Keratinocyte (primary cell): ENCODE results near the gene PSD. TPM values are rescaled to one million over a fixed set of nuclear protein-coding genes. Genes with fewer than 3 reads are reported as not detected.

Experiments used
- DNase-seq: peaks from one replicate; pipeline ENCODE4 v3.0.0-alpha.2; 2011; ENCODE audit warnings: low read depth, missing footprints, low spot score
- FAIRE-seq: peaks from 2 replicates; lab custom pipeline; 2011; peaks lifted over from hg19 to GRCh38; lab: Jason Lieb, UNC
- H2AFZ ChIP-seq: 2 replicates; pipeline ENCODE4 v1.6.0; 2012; ENCODE audit warnings: low read length, control low read depth, inconsistent platforms; ENCODE audit not compliant: control insufficient read depth
- H3K27ac ChIP-seq: 2 replicates; pipeline ENCODE4 v1.5.1; 2011; ENCODE audit warnings: low read length; ENCODE audit not compliant: control insufficient read depth, insufficient read depth
- H3K27me3 ChIP-seq: 3 replicates; pipeline ENCODE4 v1.6.0; 2011; ENCODE audit warnings: low read length; ENCODE audit not compliant: control insufficient read depth, insufficient read depth; ENCODE audit errors: extremely low read depth
- H3K36me3 ChIP-seq, 2 experiments: 2 replicates in 1 of 2; 3 replicates in 1 of 2; pipeline ENCODE4 v1.5.1; 2011; ENCODE audit warnings: low read length in 2 of 2, mild to moderate bottlenecking in 1 of 2; ENCODE audit not compliant: control insufficient read depth in 2 of 2, insufficient read depth in 2 of 2; ENCODE audit errors: extremely low read depth in 1 of 2
- H3K4me1 ChIP-seq: 3 replicates; pipeline ENCODE4 v1.5.1; 2011; ENCODE audit warnings: low read length; ENCODE audit not compliant: control insufficient read depth, insufficient read depth; ENCODE audit errors: extremely low read depth
- H3K4me2 ChIP-seq: 3 replicates; pipeline ENCODE4 v1.6.0; 2011; ENCODE audit warnings: low read depth, low read length; ENCODE audit not compliant: control insufficient read depth, insufficient read depth; ENCODE audit errors: extremely low read depth
- H3K4me3 ChIP-seq, 3 experiments: fragments of 200-600 bp in 1 of 3; sonication (generic) in 1 of 3; 2 replicates in 2 of 3; 3 replicates in 1 of 3; pipeline ENCODE4 v1.5.1; 2011 to 2016; ENCODE audit warnings: low read length in 3 of 3, mild to moderate bottlenecking in 3 of 3, control low read depth in 2 of 3, inconsistent platforms in 1 of 3, low read depth in 1 of 3, mixed read lengths in 1 of 3, mixed run types in 1 of 3, moderate library complexity in 1 of 3; ENCODE audit not compliant: control insufficient read depth in 2 of 3, insufficient read depth in 2 of 3; ENCODE audit errors: extremely low read depth in 1 of 3
- H3K79me2 ChIP-seq: 2 replicates; pipeline ENCODE4 v1.6.0; 2012; ENCODE audit warnings: low read length; ENCODE audit not compliant: control insufficient read depth, insufficient read depth
- H3K9ac ChIP-seq: 3 replicates; pipeline ENCODE4 v1.6.0; 2011; ENCODE audit warnings: low read length; ENCODE audit not compliant: control insufficient read depth, insufficient read depth; ENCODE audit errors: extremely low read depth
- H3K9me1 ChIP-seq: 3 replicates; pipeline ENCODE4 v1.6.0; 2011; ENCODE audit warnings: low read length; ENCODE audit not compliant: control insufficient read depth, insufficient read depth; ENCODE audit errors: extremely low read depth
- H3K9me3 ChIP-seq: 2 replicates; pipeline ENCODE4 v1.5.1; 2012; ENCODE audit warnings: low read depth, low read length; ENCODE audit not compliant: control insufficient read depth
- H4K20me1 ChIP-seq: 3 replicates; pipeline ENCODE4 v1.6.0; 2011; ENCODE audit warnings: low read length; ENCODE audit not compliant: control insufficient read depth, insufficient read depth; ENCODE audit errors: extremely low read depth
- CTCF ChIP-seq, 3 experiments: IDR thresholded peaks in 1 of 3; conservative IDR thresholded peaks in 1 of 3; optimal IDR thresholded peaks in 1 of 3; 2 replicates in 2 of 3; 3 replicates in 1 of 3; pipeline versions ENCODE3 to v1.5.1; 2011; ENCODE audit warnings: low read length in 3 of 3, mild to moderate bottlenecking in 3 of 3, moderate library complexity in 2 of 3, control low read depth in 1 of 3, inconsistent platforms in 1 of 3; ENCODE audit not compliant: insufficient read depth in 2 of 3; ENCODE audit errors: extremely low read depth in 1 of 3
- EZH2 ChIP-seq: IDR thresholded peaks from one replicate; pipeline ENCODE4 v1.6.1; 2012; ENCODE audit warnings: inconsistent platforms, mild to moderate bottlenecking, low read length, moderate library complexity
- dilution Hi-C: fragments of 300-500 bp; cut with MboI; formaldehyde crosslinking; loops from one replicate; pipeline ENCODE4 v1.7.0; 2020; ENCODE audit warnings: low sequenced_read_pairs; ENCODE audit not compliant: extremely low pct_ligation_motif_present
- polyA plus RNA-seq, 5 experiments: library from polyadenylated mRNA; depleted of rRNA in 3 of 5; stranded (reverse) in 3 of 5; stranded (forward) in 1 of 5; unstranded in 1 of 5; fragments of >200 nt; gene quantifications; 1 replicate in 1 of 5; 2 replicates in 3 of 5; 3 replicates in 1 of 5; pipeline versions ENCODE4 v1.2.1 to v1.2.3, GENCODE V29; 2011 to 2012; ENCODE audit warnings: missing spikeins in 2 of 5, low read depth in 1 of 5, low replicate concordance in 1 of 5

PSD gene
- polyA plus RNA-seq, 1 donor (not counting 4 experiments of a cell fraction or from before 2014, with no cell fraction given), result 0.10 TPM

- Histone ChIP-seq H4K20me1 (no peaks in the 10 kb centered on the region), H3K9ac (no peak overlapping the region), H3K4me1 (peaks cover 27% of the 10 kb centered on the region), H3K9me1 (no peaks in the 10 kb centered on the region), H2AFZ (no peak overlapping the region), H3K9me3 (no peaks in the 10 kb centered on the region), H3K36me3 (peaks cover 8 to 17% of the 10 kb centered on the region in 2 experiments), H3K4me3 (no peak overlapping the region), H3K79me2 (peaks cover 3% of the 10 kb centered on the region), H3K27me3 (peaks cover 2% of the 10 kb centered on the region), H3K4me2 (no peak overlapping the region), H3K27ac (no peak overlapping the region)
- DNase-seq (no peak), FAIRE-seq (no peak)
- dilution Hi-C loops, result no loop called here
- no peak for TF ChIP-seq EZH2
- TF ChIP-seq CTCF (optimal IDR thresholded peaks at IDR 0.05 in 1 of 3, IDR thresholded peaks at IDR 0.05 in 1 of 3, conservative IDR thresholded peaks at IDR 0.05 in 1 of 3; ENCODE audit: extremely low read depth in 1 of 3, insufficient read depth in 2 of 3, low read length in 3 of 3), result no peak
Observed at GRCh38 chr10:102424145-102424544, 5.6 kb upstream of the PSD start.

- H2AFZ ChIP-seq, result no peak overlapping the region
- no peak overlapping the region for H3K4me2 ChIP-seq
- dilution Hi-C loops, result no loop called here
- H3K4me3 ChIP-seq, result no peak overlapping the region
- peaks cover 3% of the 10 kb centered on the region for H3K79me2 ChIP-seq
- H3K9me3 ChIP-seq, result no peaks in the 10 kb centered on the region
- peaks cover 29% of the 10 kb centered on the region for H3K4me1 ChIP-seq
- FAIRE-seq (no peak), DNase-seq (no peak)
- H3K9ac ChIP-seq, result no peak overlapping the region
- no peaks in the 10 kb centered on the region for H4K20me1 ChIP-seq
- TF ChIP-seq EZH2 (no peak), CTCF (optimal IDR thresholded peaks at IDR 0.05 in 1 of 3, IDR thresholded peaks at IDR 0.05 in 1 of 3, conservative IDR thresholded peaks at IDR 0.05 in 1 of 3; ENCODE audit: extremely low read depth in 1 of 3, insufficient read depth in 2 of 3, low read length in 3 of 3) (no peak)
- H3K9me1 ChIP-seq, result no peaks in the 10 kb centered on the region
- peaks cover 8% of the 10 kb centered on the region for H3K27me3 ChIP-seq
- H3K36me3 ChIP-seq, result peaks cover 8 to 17% of the 10 kb centered on the region in 2 experiments
- H3K27ac ChIP-seq, result no peak overlapping the region
Observed at GRCh38 chr10:102423372-102423968, 4.9 kb upstream of the PSD start.
